ENCODE measurements around the gene DOCK11.

DNA sequence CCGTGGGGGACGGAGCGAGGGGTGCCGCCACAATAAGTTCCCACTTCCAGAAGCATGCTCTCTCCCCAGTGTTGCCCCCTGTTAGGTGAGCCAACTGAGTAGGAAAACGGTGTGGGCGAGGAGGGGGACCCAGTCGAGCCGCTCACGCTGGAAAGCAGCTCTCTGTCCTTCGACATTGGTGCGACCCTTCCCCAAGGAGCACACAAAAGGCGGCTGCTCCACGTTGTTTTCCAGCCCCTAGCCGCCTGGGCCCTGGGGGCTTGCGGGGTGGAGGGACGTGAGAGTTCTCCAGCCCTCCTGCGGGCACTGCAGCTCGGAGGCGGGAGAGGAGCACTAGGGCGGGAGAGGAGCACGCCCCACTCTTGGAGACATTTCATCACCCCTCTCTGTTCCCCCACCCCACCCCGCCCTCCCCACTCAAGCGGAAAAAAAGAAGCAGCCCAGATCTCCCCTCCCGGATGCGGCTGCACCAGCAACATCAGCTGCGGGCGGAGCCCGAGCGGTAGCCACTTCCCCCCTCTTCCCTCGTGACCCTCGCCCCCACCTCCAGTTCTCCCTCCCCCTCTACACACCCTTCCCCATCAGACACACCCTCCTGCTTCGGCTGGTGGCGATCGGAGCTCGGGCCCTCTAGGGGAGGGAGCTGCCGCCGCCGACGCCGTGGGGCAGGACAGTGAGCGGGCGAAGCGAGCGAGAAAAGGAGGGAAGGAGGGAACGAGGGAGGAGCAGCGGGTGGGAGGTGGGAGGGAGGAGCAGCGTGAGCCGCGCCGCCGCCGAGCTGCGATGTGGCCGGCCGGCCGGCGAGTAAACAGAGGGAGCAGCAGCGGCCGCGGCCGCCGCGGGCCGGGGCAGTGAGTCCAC is at the start of gene DOCK11:
- TF ChIP-seq EZH2 (IDR thresholded peaks at IDR 0.05; ENCODE audit: borderline replicate concordance, low read length) (no peak), CTCF (IDR thresholded peaks at IDR 0.05; ENCODE audit: low read length) (no peak)
